Posterior vena cava (tissue), 2 donors: ENCODE measurements around the gene C3orf33. TPM values are rescaled to one million over a fixed set of nuclear protein-coding genes. Genes with fewer than 3 reads are reported as not detected.

Experiments
- DNase-seq: peaks from one replicate; pipeline ENCODE4 v3.0.0-alpha.2; 2020; ENCODE audit warnings: low spot score
- intact Hi-C, 2 donors: fragments of 100-400 bp; cut with DNase I; formaldehyde crosslinking; loops; one replicate each; pipeline versions ENCODE4 v1.14.1 to v1.14.2; 2022 to 2023
- total RNA-seq, 2 donors: library from RNA; stranded (reverse); fragmentation: NEBNext Ultra II Directional; extraction: Animal tissue kit (Norgen Biotek cat#: 25700); gene quantifications; one replicate each; pipeline ENCODE4 v1.2.1, GENCODE V29; 2021
- donor health status: DM: yes; HTN: yes; CAD: no.
- donor health status: DM: yes; HTN: yes; CAD: no.

Gene C3orf33
- total RNA-seq, 2 donors from 2014 or later = 3.0 to 3.7 TPM

DNA sequence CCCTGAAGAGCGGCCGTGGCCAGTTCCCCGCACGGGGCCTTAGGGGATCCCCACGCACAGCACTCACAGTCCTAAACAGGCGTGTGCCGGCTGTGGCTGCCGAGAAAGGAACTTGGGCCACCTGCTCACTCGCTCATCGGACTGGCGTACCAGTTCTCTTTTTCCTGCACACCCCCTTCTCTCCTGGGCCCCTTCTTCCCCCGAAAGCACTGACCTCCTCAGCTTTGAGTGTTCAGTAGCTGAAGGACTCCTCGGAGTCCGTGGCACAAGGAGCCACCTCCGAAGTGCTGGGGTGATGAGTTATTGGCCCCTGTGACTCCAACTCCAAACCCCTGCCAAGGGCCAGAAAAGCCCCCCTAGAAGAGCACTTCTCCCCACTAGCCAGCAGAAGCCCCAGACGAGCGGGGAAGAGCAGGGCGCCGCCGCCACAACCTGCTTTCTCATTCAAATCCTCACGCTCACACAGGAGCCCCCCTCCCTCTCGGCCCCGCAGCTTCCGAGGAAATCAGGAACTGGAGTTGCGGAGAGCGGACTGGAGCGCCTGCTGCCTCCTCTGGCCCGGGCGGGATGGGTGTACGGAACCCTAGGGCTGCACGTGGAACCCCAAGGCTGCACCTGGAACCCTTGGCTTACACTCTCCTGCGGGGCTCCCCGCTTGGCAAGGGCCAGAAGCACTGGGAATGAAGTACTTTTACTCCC, 61.3 kb downstream of the C3orf33 start, which contains the start of gene PLCH1:
TSS of gene PLCH1 (minus strand) at position 446 of the 699 bp plus-strand sequence. CDS start 40,847 bp downstream, outside the sequence.
- peak; percentile 85 for DNase-seq
- intact Hi-C loops = no loop called here

- DNase-seq = no peak
- intact Hi-C loops = no loop called here
Observed at GRCh38 chr3:155744010-155744625, 62.0 kb downstream of the C3orf33 start.

GRCh38 chr3:155743606-155744005, 62.5 kb downstream of the C3orf33 start:
- DNase-seq = no peak
- intact Hi-C loops = no loop called here

DNA sequence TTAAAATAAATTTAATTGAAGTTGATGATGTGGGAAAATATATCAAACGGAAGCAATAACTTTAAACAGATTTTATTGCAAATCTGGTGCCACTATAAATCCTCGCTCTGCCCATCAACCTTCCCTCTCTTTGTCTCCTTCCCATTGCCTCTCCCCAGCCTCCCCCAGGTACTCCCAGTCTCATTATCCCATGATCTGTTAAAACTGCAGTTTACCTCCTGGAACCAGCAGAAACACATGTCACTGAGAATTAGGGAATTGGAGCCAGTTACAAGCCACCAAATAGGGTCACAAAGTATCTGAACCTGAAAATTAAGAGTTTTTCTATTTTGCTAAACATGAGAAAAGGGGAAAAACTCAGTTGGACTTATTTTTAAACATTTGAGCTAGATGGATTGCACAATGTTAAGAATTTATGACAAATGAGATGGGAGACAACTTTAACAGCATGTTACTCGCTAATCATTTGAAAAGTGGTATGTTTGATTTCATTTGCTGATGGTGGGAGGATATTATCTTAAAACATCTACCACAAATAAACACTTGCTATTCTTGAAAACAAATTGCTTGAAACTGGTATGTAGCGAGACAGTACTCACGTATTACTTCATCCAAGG, 63.6 kb downstream of the C3orf33 start:
- no peak for DNase-seq
- intact Hi-C loops = loop anchor here in 1 of 2 donors (1.0 kb wide), 1 partner anchor 14 kb away; no protein-coding TSS in a partner anchor

GRCh38 chr3:155741603-155742002, 64.5 kb downstream of the C3orf33 start:
- intact Hi-C loops = loop anchor here in 1 of 2 donors (1.0 kb wide), 1 partner anchor 13 kb away; no protein-coding TSS in a partner anchor
- DNase-seq = no peak

DNA sequence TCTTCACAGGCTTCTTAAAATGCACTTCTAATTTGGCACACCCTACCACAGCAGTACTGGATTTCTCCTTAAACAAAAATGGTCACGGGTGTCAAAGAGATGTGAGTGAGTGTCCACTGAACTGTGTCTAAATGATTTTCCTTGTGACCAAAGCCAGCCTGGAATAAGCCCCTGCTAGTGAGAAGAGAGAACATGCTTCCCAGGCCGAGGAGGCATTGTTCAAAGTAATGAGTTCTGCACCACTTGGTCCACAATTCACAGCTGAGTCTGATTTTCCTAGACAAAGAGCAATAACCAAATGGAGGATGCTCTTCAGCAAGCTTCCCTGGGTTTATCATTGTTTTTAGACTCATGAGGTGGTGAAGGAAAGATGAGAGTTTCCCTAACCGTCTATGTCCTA, 65.0 kb downstream of the C3orf33 start:
- DNase-seq = no peak
- intact Hi-C loops = no loop called here

DNA sequence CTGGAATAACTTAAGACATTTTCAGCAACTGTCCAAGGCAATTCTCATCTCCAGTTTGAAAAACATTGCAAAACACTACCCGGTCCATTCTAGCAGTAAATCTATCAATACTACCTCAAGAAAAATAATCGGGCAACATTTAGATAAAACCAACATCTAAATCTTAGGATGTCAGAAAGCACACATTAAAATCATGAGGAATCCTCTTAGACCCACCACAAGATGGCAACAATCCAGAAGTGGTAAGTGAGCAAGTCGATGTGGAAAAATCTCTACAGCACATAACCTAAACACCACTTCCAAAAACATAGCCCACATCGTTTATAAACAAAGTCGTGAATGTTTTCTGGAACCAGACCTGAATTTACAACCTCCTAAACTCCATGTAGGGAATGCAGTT, 66.9 kb downstream of the C3orf33 start:
- intact Hi-C loops = no loop called here
- no peak for DNase-seq

GRCh38 chr3:155738580-155739076, 67.5 kb downstream of the C3orf33 start:
- intact Hi-C loops = no loop called here
- DNase-seq = no peak

DNA sequence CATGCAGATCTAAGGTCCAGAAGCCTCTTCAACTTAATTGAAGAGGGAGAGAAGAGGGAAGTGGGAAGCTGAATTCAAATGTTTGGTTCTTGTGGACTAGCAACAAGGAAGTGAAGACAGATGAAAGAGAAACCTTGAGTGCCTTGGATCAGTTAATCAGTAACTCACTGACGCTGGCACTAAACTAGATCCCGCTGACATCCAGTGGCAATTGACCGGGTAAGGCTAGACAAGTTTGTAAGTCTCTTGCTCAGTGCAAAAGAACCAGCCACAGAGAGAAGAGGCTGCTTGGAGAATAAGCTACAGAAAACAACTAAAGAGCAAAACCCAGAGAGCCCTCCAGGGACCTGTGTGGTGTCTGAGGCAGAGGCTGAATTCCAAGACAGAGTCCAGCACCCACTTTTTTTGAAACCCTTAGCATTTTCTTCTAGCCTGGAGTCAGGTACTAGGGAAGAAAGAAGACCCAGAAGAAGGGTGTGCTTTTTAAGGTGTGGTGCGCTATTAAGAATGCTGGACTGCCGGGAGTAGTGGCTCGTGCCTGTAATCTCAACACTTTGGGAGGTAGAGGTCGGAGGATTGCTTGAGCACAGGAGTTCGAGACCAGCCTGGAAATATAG, 68.1 kb downstream of the C3orf33 start:
- no peak for DNase-seq
- intact Hi-C loops = no loop called here

DNA sequence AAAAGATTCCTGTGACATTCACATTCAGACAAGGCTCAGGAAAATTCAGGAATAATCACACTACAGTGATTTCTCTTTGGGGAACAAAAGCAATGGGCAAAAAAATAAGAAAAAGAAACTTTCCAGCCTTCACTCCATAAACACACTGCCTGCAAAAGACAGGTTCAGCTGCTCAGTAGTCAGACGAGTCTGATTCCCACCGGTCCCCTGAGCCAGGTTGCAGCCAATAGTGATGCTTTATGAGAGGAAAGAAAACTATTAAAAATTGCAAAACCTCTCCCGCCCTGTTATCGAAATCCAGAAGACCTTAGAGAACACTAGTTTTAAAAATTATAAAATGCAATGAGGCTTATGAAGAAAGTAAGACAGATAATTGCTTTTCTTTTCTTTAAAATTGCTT, 69.7 kb downstream of the C3orf33 start:
- intact Hi-C loops = no loop called here
- no peak for DNase-seq

- intact Hi-C loops = no loop called here
- no peak for DNase-seq
Observed at GRCh38 chr3:155730843-155731242, 75.2 kb downstream of the C3orf33 start.

GRCh38 chr3:155727836-155728235, 78.2 kb downstream of the C3orf33 start:
- intact Hi-C loops = loop anchor here in 1 of 2 donors (1.0 kb wide), 1 partner anchor 14 kb away; no protein-coding TSS in a partner anchor
- DNase-seq = no peak

- intact Hi-C loops = no loop called here
- DNase-seq = no peak
Observed at GRCh38 chr3:155714295-155714718, 91.8 kb downstream of the C3orf33 start.

Other genes with a start within 250 kb of the C3orf33 start
- gene PLCH1, start 61.2 kb downstream of the C3orf33 start, total RNA-seq = under 1 TPM in 1 of 2 donors, not detected in 1; 0.05 TPM
- gene SLC33A1, start 48.1 kb upstream of the C3orf33 start, total RNA-seq = 10 to 100 TPM; 24.3 to 31.3 TPM
- gene GMPS, start 64.4 kb upstream of the C3orf33 start, total RNA-seq = 10 to 100 TPM; 36.1 to 47.4 TPM